ENCODE data around the gene SEMA6D.

Gene SEMA6D

GRCh38 chr15:47822048-47822447, 104.7 kb downstream of the SEMA6D start:
- TF ChIP-seq POLR2A (IDR thresholded peaks at IDR 0.05; ENCODE audit: low read depth, low read length): no peak
- DNase-seq (ENCODE audit: insufficient read length, low spot score) (no peak), FAIRE-seq (no peak)

Measured in H54 (cell line).